ENCODE measurements around the gene OR6J1.

- TF ChIP-seq POLR2AphosphoS5 (IDR thresholded peaks at IDR 0.05) (no peak), POLR2A (IDR thresholded peaks at IDR 0.05) (no peak)
These were observed 42.2 kb downstream of the OR6J1 start for GRCh38 chr14:22601996-22602395.

Data from spleen (tissue), 3 donors.